Sigmoid colon (tissue), 4 donors: ENCODE data around the gene NDST3.

Experiments
- CTCF ChIP-seq, 4 experiments: fragments of 450-650 bp in 3 of 4; fragments of 200-600 bp in 1 of 4; IDR thresholded peaks; one replicate each; pipeline ENCODE4 v1.5.1; 2016 to 2019; ENCODE audit warnings: antibody characterized with exemption in 4 of 4, mild to moderate bottlenecking in 3 of 4, moderate library complexity in 2 of 4
- POLR2AphosphoS5 ChIP-seq, 4 donors: sonication (generic); formaldehyde crosslinking; IDR thresholded peaks; one replicate each; pipeline ENCODE4 v1.6.1; 2017; ENCODE audit warnings: antibody characterized with exemption in 4 of 4

GRCh38 chr4:118259111-118259510, 224.8 kb downstream of the NDST3 start:
- no peak for TF ChIP-seq CTCF (IDR thresholded peaks at IDR 0.05)
- TF ChIP-seq POLR2AphosphoS5 (IDR thresholded peaks at IDR 0.05) = no peak
